Tibial nerve (tissue), 4 donors: ENCODE measurements around the gene TNFRSF13B. TPM values are rescaled to one million over a fixed set of nuclear protein-coding genes. Genes with fewer than 3 reads are reported as not detected.

ENCODE experiments used
- DNase-seq, 2 donors: peaks; one replicate each; pipeline ENCODE4 v3.0.0-alpha.2; 2019; ENCODE audit warnings: low spot score in 2 of 2
- H3K27ac ChIP-seq, 4 donors: fragments of 200-600 bp; sonication (generic) in 3 of 4; one replicate each; pipeline ENCODE4 v1.5.1; 2017 to 2019; ENCODE audit warnings: mild to moderate bottlenecking in 1 of 4
- H3K27me3 ChIP-seq, 2 donors: fragments of 200-600 bp; sonication (generic) in 1 of 2; one replicate each; pipeline versions ENCODE4 v1.5.1 to v1.6.0; 2017 to 2019
- H3K36me3 ChIP-seq, 3 donors: fragments of 200-600 bp; sonication (generic); one replicate each; pipeline ENCODE4 v1.5.1; 2018 to 2019
- H3K4me1 ChIP-seq, 4 donors: fragments of 200-600 bp; sonication (generic) in 3 of 4; one replicate each; pipeline ENCODE4 v1.5.1; 2017 to 2019
- H3K4me3 ChIP-seq, 4 donors: fragments of 200-600 bp; sonication (generic) in 3 of 4; one replicate each; pipeline ENCODE4 v1.5.1; 2017 to 2019; ENCODE audit warnings: mild to moderate bottlenecking in 1 of 4, moderate library complexity in 1 of 4
- H3K9me3 ChIP-seq, 4 donors: fragments of 200-600 bp; sonication (generic) in 3 of 4; one replicate each; pipeline ENCODE4 v1.5.1; 2017 to 2019
- EP300 ChIP-seq, 2 donors: sonication (generic); formaldehyde crosslinking; IDR thresholded peaks; one replicate each; pipeline ENCODE4 v1.6.1; 2017; ENCODE audit warnings: antibody characterized with exemption in 2 of 2, mild to moderate bottlenecking in 1 of 2
- POLR2A ChIP-seq, 2 donors: fragments of 450-650 bp; IDR thresholded peaks; one replicate each; pipeline ENCODE4 v1.6.1; 2017; ENCODE audit warnings: antibody characterized with exemption in 2 of 2, mild to moderate bottlenecking in 2 of 2, moderate library complexity in 2 of 2
- WGBS, 2 donors: methylation state at CpG; one replicate each; pipeline ENCODE4 v1.1.5; 2018; 5-methylcytosine and 5-hydroxymethylcytosine counted together
- total RNA-seq, 4 donors: library from RNA; depleted of rRNA; stranded (reverse); fragments of >200 nt; gene quantifications; one replicate each; pipeline ENCODE4 v1.1.0, GENCODE V29; 2016
- TF ChIP-seq, protein P1 (sequence below), 5 experiments: fragments of 200-600 bp in 3 of 5; fragments of 450-650 bp in 2 of 5; sonication (generic) in 3 of 5; IDR thresholded peaks; one replicate each; pipeline ENCODE4 v1.5.1; 2016 to 2019; ENCODE audit warnings: antibody characterized with exemption in 5 of 5, mild to moderate bottlenecking in 3 of 5, moderate library complexity in 2 of 5

The TNFRSF13B gene
- not detected for total RNA-seq

DNA sequence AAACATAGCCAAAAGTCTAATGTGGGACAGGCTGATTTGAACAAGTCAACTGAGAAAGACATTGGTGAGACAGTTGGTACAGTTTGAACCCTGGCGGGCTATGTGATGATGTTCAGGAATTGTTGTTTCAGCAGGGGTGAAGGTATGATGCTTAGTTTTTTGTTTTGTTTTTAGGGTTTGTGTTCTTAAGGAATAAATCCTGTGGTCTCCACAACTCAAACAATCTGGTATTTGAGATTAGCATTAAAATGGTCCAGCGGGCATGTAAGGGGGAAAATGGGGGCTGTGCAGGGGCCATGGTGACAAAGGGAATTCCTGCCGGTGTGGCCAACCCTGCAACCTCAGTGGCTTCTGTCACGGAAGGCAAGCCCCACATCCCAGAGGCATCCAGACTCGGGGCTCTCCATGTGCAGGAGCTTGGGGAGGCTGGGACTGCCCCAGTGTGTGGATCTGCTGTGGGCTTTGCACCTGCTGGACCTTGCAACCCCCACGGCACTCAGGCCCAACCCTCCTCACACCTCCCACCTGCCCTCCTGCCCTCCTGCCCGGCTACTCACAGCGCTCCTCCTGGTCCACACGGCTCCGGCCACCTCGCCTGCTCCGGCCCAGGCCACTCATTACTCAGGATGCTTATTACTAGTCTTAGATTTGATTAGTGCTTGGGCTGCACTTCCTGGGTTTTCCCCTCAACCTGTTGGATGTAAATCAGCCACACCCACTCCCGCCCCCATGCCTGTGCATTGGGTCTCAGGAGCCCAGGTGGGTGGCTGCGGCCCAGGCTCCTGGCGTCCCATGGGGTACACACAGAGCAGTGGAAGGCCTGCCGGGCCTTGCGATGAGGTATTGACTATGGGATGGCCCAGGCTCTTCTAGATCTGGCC, at the start of gene TNFRSF13B:
Gene TNFRSF13B (minus strand): TSS at position 661 of the 881 bp plus-strand sequence. CDS start 43 bp downstream, at position 618.
- peaks cover 0 to 6% of the 10 kb centered on the region in 2 donors for H3K27me3 ChIP-seq
- no peaks in the 10 kb centered on the region for H3K36me3 ChIP-seq
- no peaks in the 10 kb centered on the region for H3K4me1 ChIP-seq
- peak within 1 kb of the TSS in 1 of 4 donors; percentile 19 for H3K27ac ChIP-seq
- peak within 1 kb of the TSS in 1 of 4 donors; percentile 15 for H3K4me3 ChIP-seq
- TF ChIP-seq EP300 (IDR thresholded peaks at IDR 0.05) (no peak), POLR2A (IDR thresholded peaks at IDR 0.05) (no peak)
- TF ChIP-seq, protein P1, sequence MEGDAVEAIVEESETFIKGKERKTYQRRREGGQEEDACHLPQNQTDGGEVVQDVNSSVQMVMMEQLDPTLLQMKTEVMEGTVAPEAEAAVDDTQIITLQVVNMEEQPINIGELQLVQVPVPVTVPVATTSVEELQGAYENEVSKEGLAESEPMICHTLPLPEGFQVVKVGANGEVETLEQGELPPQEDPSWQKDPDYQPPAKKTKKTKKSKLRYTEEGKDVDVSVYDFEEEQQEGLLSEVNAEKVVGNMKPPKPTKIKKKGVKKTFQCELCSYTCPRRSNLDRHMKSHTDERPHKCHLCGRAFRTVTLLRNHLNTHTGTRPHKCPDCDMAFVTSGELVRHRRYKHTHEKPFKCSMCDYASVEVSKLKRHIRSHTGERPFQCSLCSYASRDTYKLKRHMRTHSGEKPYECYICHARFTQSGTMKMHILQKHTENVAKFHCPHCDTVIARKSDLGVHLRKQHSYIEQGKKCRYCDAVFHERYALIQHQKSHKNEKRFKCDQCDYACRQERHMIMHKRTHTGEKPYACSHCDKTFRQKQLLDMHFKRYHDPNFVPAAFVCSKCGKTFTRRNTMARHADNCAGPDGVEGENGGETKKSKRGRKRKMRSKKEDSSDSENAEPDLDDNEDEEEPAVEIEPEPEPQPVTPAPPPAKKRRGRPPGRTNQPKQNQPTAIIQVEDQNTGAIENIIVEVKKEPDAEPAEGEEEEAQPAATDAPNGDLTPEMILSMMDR (IDR thresholded peaks at IDR 0.05), result no peak
- no peak for DNase-seq
- H3K9me3 ChIP-seq, result no peaks in the 10 kb centered on the region
- WGBS, 2 donors, result 87 to 90% methylated on average over 16 to 17 of the region's 17 CpGs

DNA sequence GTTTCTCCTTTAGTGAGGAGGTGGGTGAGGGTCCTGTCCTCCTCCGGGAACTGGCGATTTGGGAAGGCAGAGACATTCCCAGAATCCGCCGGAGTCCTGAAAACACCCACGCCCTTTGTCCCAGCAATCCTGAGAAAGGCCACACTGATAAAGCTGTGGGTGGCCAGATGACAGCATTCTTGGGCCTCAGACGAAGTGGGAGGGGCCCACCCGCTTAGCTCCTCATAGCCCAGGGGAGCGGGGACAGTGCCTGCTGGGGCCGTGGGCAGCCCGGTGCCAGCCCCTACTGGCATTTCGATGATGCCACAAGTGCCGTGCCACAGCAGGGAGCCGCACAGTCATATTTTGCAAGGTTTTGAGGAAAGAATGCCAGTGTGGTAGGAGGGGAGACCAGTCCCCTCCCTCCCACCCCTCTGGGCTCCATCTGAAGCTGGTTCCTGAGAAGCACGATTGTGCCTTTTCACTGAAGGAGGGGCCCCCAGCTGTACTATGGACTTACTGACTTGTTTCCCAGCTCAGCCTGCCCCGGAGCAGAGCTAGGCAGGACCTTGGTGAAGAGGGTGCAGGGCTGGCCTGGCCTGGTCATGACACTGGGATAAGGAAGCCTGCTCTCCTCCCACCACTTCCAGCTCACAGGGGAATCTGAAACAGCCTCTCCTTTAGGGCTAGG, 49.4 kb upstream of the TNFRSF13B start:
- Histone ChIP-seq H3K4me3 (no peak overlapping the region), H3K36me3 (no peaks in the 10 kb centered on the region), H3K4me1 (peaks cover 0 to 33% (median 26%) of the 10 kb centered on the region in 4 donors), H3K9me3 (no peaks in the 10 kb centered on the region), H3K27ac (peak overlapping the region; percentile 71 to 89 (median 74)), H3K27me3 (no peaks in the 10 kb centered on the region)
- TF ChIP-seq, protein P1 (IDR thresholded peaks at IDR 0.05), result no peak
- peak in 1 of 2 donors; percentile 73 for TF ChIP-seq EP300 (IDR thresholded peaks at IDR 0.05)
- DNase-seq, result peak; percentile 34 to 55
- WGBS, 2 donors, result 20 to 43% methylated on average over 4 to 11 of the region's 15 CpGs

DNA sequence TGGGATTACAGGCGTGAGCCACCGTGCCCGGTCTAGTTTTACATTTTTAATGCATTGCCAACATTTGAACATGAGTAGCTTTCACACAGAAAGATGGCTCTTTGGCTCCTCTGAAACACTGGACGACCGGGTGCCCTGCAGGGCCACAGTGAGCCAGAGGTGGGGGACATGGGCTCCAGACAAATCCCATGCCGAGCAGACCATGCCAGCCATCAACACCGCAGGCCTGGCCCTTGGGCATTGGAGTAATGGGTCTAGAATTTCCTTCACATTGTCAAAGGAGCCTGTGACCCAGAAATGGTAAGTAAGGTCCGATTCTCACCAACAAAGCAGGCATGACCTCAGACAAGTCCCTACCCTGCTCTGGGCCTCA, 48.9 kb upstream of the TNFRSF13B start:
- Histone ChIP-seq H3K27ac (peak overlapping the region; percentile 63 to 89 (median 74)), H3K36me3 (no peaks in the 10 kb centered on the region), H3K9me3 (no peaks in the 10 kb centered on the region), H3K4me3 (no peak overlapping the region), H3K27me3 (no peaks in the 10 kb centered on the region), H3K4me1 (peaks cover 0 to 33% (median 26%) of the 10 kb centered on the region in 4 donors)
- DNase-seq, result no peak
- TF ChIP-seq, protein P1 (IDR thresholded peaks at IDR 0.05), result no peak
- TF ChIP-seq POLR2A (IDR thresholded peaks at IDR 0.05), result no peak
- TF ChIP-seq EP300 (IDR thresholded peaks at IDR 0.05), result no peak
- 70 to 74% methylated on average over 7 to 8 of the region's 8 CpGs for WGBS, 2 donors

DNA sequence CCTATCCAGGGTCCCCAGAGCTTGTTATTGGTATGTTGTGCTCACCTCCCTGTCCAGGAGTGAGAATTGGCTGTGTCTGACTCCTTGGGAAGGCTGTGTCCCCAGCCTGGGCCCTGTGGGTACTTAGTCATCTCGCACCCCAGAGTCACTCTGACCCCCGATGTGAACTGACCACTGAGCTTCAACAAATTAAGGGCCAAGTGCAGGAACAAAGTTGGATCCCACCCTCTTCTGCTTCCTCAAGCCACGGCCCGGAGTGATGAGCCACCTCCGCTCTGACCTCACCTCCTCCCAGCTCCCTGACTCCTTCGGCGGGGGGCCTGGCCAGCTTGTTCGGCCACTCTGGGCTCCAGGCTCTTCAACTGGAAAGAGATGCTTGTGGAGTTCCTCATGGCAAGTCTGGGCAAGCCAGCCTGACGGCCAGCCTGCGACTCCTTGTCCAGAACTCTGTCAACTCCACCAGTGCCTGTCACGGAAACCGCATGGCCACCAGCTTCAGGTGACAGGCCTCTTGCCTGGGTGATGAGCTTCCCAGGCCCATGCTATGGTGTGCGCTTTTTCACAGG, 48.1 kb upstream of the TNFRSF13B start:
- WGBS, 2 donors, result 90 to 92% methylated on average over 13 of the region's 13 CpGs
- Histone ChIP-seq H3K27me3 (no peaks in the 10 kb centered on the region), H3K27ac (peak overlapping the region in 2 of 4 donors; percentile 70 to 89), H3K4me1 (peaks cover 0 to 30% (median 25%) of the 10 kb centered on the region in 4 donors), H3K4me3 (no peak overlapping the region), H3K36me3 (no peaks in the 10 kb centered on the region), H3K9me3 (no peaks in the 10 kb centered on the region)
- TF ChIP-seq POLR2A (IDR thresholded peaks at IDR 0.05), result no peak
- TF ChIP-seq EP300 (IDR thresholded peaks at IDR 0.05), result no peak
- TF ChIP-seq, protein P1 (IDR thresholded peaks at IDR 0.05), result no peak
- DNase-seq, result no peak
